Suprapubic skin (tissue), 4 donors: ENCODE measurements around the gene DOHH. TPM values are rescaled to one million over a fixed set of nuclear protein-coding genes. Genes with fewer than 3 reads are reported as not detected.
A peak's percentile ranks its signal among the peaks of the same experiment; 100 is the strongest.

Source experiments
- DNase-seq, 2 donors: peaks; one replicate each; pipeline ENCODE4 v3.0.0-alpha.2; 2019; ENCODE audit warnings: low spot score in 2 of 2
- H3K27ac ChIP-seq: fragments of 200-600 bp; sonication (generic); one replicate; pipeline ENCODE4 v1.5.1; 2019
- H3K27me3 ChIP-seq: fragments of 200-600 bp; sonication (generic); one replicate; pipeline ENCODE4 v1.5.1; 2019
- H3K36me3 ChIP-seq: fragments of 200-600 bp; sonication (generic); one replicate; pipeline ENCODE4 v1.5.1; 2019
- H3K4me1 ChIP-seq: fragments of 200-600 bp; sonication (generic); one replicate; pipeline ENCODE4 v1.5.1; 2019
- H3K4me3 ChIP-seq: fragments of 200-600 bp; sonication (generic); one replicate; pipeline ENCODE4 v1.5.1; 2019; ENCODE audit warnings: mild to moderate bottlenecking
- H3K9me3 ChIP-seq: fragments of 200-600 bp; sonication (generic); one replicate; pipeline ENCODE4 v1.5.1; 2019
- CTCF ChIP-seq, 2 donors: fragments of 200-600 bp in 1 of 2; fragments of 450-650 bp in 1 of 2; sonication (generic) in 1 of 2; IDR thresholded peaks; one replicate each; pipeline ENCODE4 v1.5.1; 2016 to 2019; ENCODE audit warnings: antibody characterized with exemption in 2 of 2, mild to moderate bottlenecking in 1 of 2, moderate library complexity in 1 of 2
- EP300 ChIP-seq: sonication (generic); formaldehyde crosslinking; IDR thresholded peaks from one replicate; pipeline ENCODE4 v1.6.1; 2017; ENCODE audit warnings: antibody characterized with exemption
- POLR2A ChIP-seq, 2 donors: fragments of 450-650 bp; IDR thresholded peaks; one replicate each; pipeline ENCODE4 v1.6.1; 2017; ENCODE audit warnings: antibody characterized with exemption in 2 of 2, mild to moderate bottlenecking in 2 of 2, moderate library complexity in 2 of 2
- POLR2AphosphoS5 ChIP-seq, 3 donors: sonication (generic); formaldehyde crosslinking; IDR thresholded peaks; one replicate each; pipeline ENCODE4 v1.6.1; 2017; ENCODE audit warnings: antibody characterized with exemption in 3 of 3
- WGBS: methylation state at CpG from one replicate; pipeline ENCODE4 v1.1.5; 2018; 5-methylcytosine and 5-hydroxymethylcytosine counted together
- total RNA-seq, 4 donors: library from RNA; depleted of rRNA; stranded (reverse); fragments of >200 nt; gene quantifications; one replicate each; pipeline ENCODE4 v1.1.0, GENCODE V29; 2016

Gene DOHH
- total RNA-seq, 4 donors from 2014 or later, result 10.9 to 21.7 (median 17.9) TPM

GRCh38 chr19:3474614-3475013 lies 25.9 kb downstream of the DOHH start:
- peaks cover 12% of the 10 kb centered on the region for H3K27me3 ChIP-seq

GRCh38 chr19:3474010-3474409 lies 26.5 kb downstream of the DOHH start:
- 89% methylated on average over 8 of the region's 8 CpGs for WGBS
- H3K4me1 ChIP-seq, result peaks cover 12% of the 10 kb centered on the region
- no peak overlapping the region for H3K27ac ChIP-seq
- TF ChIP-seq CTCF (IDR thresholded peaks at IDR 0.05) (no peak), POLR2A (IDR thresholded peaks at IDR 0.05) (no peak), POLR2AphosphoS5 (IDR thresholded peaks at IDR 0.05) (no peak), EP300 (no peak)
- no peaks in the 10 kb centered on the region for H3K36me3 ChIP-seq
- H3K4me3 ChIP-seq, result no peak overlapping the region
- no peaks in the 10 kb centered on the region for H3K9me3 ChIP-seq
- peaks cover 8% of the 10 kb centered on the region for H3K27me3 ChIP-seq
- DNase-seq, result no peak

More at GRCh38 chr19:3474614-3475013, 25.9 kb downstream of the DOHH start:
- WGBS, result 79% methylated on average over 2 of the region's 2 CpGs
- Histone ChIP-seq H3K4me3 (no peak overlapping the region), H3K9me3 (no peaks in the 10 kb centered on the region), H3K36me3 (no peaks in the 10 kb centered on the region), H3K4me1 (peaks cover 8% of the 10 kb centered on the region), H3K27ac (no peak overlapping the region)
- no peak for TF ChIP-seq POLR2A (IDR thresholded peaks at IDR 0.05)
- TF ChIP-seq CTCF (IDR thresholded peaks at IDR 0.05), result no peak
- TF ChIP-seq EP300, result no peak
- no peak for TF ChIP-seq POLR2AphosphoS5 (IDR thresholded peaks at IDR 0.05)
- no peak for DNase-seq

- Histone ChIP-seq H3K9me3 (no peaks in the 10 kb centered on the region), H3K36me3 (no peaks in the 10 kb centered on the region), H3K4me1 (peaks cover 18% of the 10 kb centered on the region), H3K27ac (no peak overlapping the region), H3K27me3 (peaks cover 4% of the 10 kb centered on the region), H3K4me3 (no peak overlapping the region)
- WGBS, result 34% methylated on average over 22 of the region's 24 CpGs
- DNase-seq, result no peak
- TF ChIP-seq EP300 (no peak), POLR2A (IDR thresholded peaks at IDR 0.05) (no peak), CTCF (IDR thresholded peaks at IDR 0.05) (peak; percentile 59 to 83)
These were observed 28.4 kb downstream of the DOHH start for GRCh38 chr19:3471954-3472655.

- 50% methylated on average over 11 of the region's 11 CpGs for WGBS
- DNase-seq, result no peak
- no peak overlapping the region for H3K27ac ChIP-seq
- no peaks in the 10 kb centered on the region for H3K36me3 ChIP-seq
- no peaks in the 10 kb centered on the region for H3K9me3 ChIP-seq
- peaks cover 25% of the 10 kb centered on the region for H3K4me1 ChIP-seq
- H3K27me3 ChIP-seq, result peaks cover 4% of the 10 kb centered on the region
- no peak for TF ChIP-seq EP300
- TF ChIP-seq CTCF (IDR thresholded peaks at IDR 0.05), result no peak
- no peak for TF ChIP-seq POLR2A (IDR thresholded peaks at IDR 0.05)
- no peak for TF ChIP-seq POLR2AphosphoS5 (IDR thresholded peaks at IDR 0.05)
- no peak overlapping the region for H3K4me3 ChIP-seq
These were observed 29.9 kb downstream of the DOHH start for GRCh38 chr19:3470500-3471128.

GRCh38 chr19:3469638-3470499 lies 30.6 kb downstream of the DOHH start:
- Histone ChIP-seq H3K27ac (no peak overlapping the region), H3K27me3 (peaks cover 4% of the 10 kb centered on the region), H3K4me1 (peaks cover 28% of the 10 kb centered on the region), H3K4me3 (no peak overlapping the region), H3K9me3 (no peaks in the 10 kb centered on the region), H3K36me3 (no peaks in the 10 kb centered on the region)
- no peak for DNase-seq
- WGBS, result 44% methylated on average over 14 of the region's 14 CpGs
- no peak for TF ChIP-seq CTCF (IDR thresholded peaks at IDR 0.05)
- no peak for TF ChIP-seq EP300
- TF ChIP-seq POLR2AphosphoS5 (IDR thresholded peaks at IDR 0.05), result no peak
- no peak for TF ChIP-seq POLR2A (IDR thresholded peaks at IDR 0.05)
